Fibroblast of lung (primary cell): ENCODE results near the gene IMPACT. TPM values are rescaled to one million over a fixed set of nuclear protein-coding genes. Genes with fewer than 3 reads are reported as not detected.

Experiments used
- DNase-seq, 2 donors: peaks; one replicate each; pipeline versions ENCODE4 v3.0.0 to v3.0.0-alpha.2; 2010; ENCODE audit warnings: low read depth in 2 of 2
- H2AFZ ChIP-seq: 2 replicates; pipeline ENCODE4 v1.5.1; 2012; ENCODE audit warnings: low read length, control low read depth, inconsistent platforms
- H3K27ac ChIP-seq: 2 replicates; pipeline ENCODE4 v1.5.1; 2011; ENCODE audit warnings: low read length, control low read depth; ENCODE audit not compliant: insufficient read depth
- H3K27me3 ChIP-seq: 2 replicates; pipeline ENCODE4 v1.5.1; 2011; ENCODE audit warnings: mild to moderate bottlenecking, low read length; ENCODE audit not compliant: control insufficient read depth, insufficient read depth
- H3K36me3 ChIP-seq: 2 replicates; pipeline ENCODE4 v1.5.1; 2011; ENCODE audit warnings: low read length; ENCODE audit not compliant: control insufficient read depth, insufficient read depth
- H3K4me1 ChIP-seq: 2 replicates; pipeline ENCODE4 v1.5.1; 2011; ENCODE audit warnings: low read length; ENCODE audit not compliant: control insufficient read depth, insufficient read depth; ENCODE audit errors: extremely low read depth
- H3K4me2 ChIP-seq: 2 replicates; pipeline ENCODE4 v1.5.1; 2011; ENCODE audit warnings: low read length, control low read depth; ENCODE audit not compliant: insufficient read depth; ENCODE audit errors: extremely low read depth
- H3K4me3 ChIP-seq, 4 experiments: fragments of 200-600 bp in 1 of 4; sonication (generic) in 1 of 4; replicated peaks in 1 of 4; 2 replicates each; pipeline ENCODE4 v1.5.1; 2011 to 2016; ENCODE audit warnings: low read length in 4 of 4, low read depth in 3 of 4, mild to moderate bottlenecking in 3 of 4, control low read depth in 2 of 4, inconsistent platforms in 1 of 4, mixed read lengths in 1 of 4; ENCODE audit not compliant: insufficient read depth in 1 of 4; ENCODE audit errors: control extremely low read depth in 1 of 4
- H3K79me2 ChIP-seq: 2 replicates; pipeline ENCODE4 v1.5.1; 2012; ENCODE audit warnings: mild to moderate bottlenecking, low read length, inconsistent platforms; ENCODE audit not compliant: control insufficient read depth, insufficient read depth
- H3K9ac ChIP-seq: 2 replicates; pipeline ENCODE4 v1.5.1; 2011; ENCODE audit warnings: mild to moderate bottlenecking, low read length, control low read depth; ENCODE audit not compliant: insufficient read depth
- H3K9me3 ChIP-seq: 2 replicates; pipeline ENCODE4 v1.5.1; 2012; ENCODE audit warnings: low read depth, low read length; ENCODE audit not compliant: control insufficient read depth, insufficient read depth
- H4K20me1 ChIP-seq: 2 replicates; pipeline ENCODE4 v1.5.1; 2011; ENCODE audit warnings: low read length; ENCODE audit not compliant: control insufficient read depth, insufficient read depth; ENCODE audit errors: extremely low read depth
- EZH2 ChIP-seq: IDR thresholded peaks from 2 replicates; pipeline ENCODE4 v1.5.1; 2012; ENCODE audit warnings: low read length, control low read depth, mild to moderate bottlenecking; ENCODE audit errors: missing control alignments
- polyA plus RNA-seq, 2 donors: library from polyadenylated mRNA; depleted of rRNA in 1 of 2; stranded (reverse) in 1 of 2; unstranded in 1 of 2; fragments of >200 nt; gene quantifications; 2 replicates each; pipeline ENCODE4 v1.2.1, GENCODE V29; 2011 to 2012; ENCODE audit warnings: missing spikeins in 1 of 2
- total RNA-seq: library from RNA; depleted of rRNA; stranded (reverse); fragments of >200 nt; gene quantifications from 2 replicates; pipeline ENCODE4 v1.2.1, GENCODE V29; 2014
- TF ChIP-seq, protein P1 (sequence below), 2 donors: IDR thresholded peaks in 1 of 2; conservative IDR thresholded peaks in 1 of 2; 1 replicate in 1 of 2; 2 replicates in 1 of 2; pipeline ENCODE4 v1.5.1; 2011 to 2012; ENCODE audit warnings: low read length in 2 of 2, control low read depth in 1 of 2, inconsistent platforms in 1 of 2, low read depth in 1 of 2, mild to moderate bottlenecking in 1 of 2

IMPACT gene
- total and polyA plus RNA-seq, 2 donors (not counting 1 experiment from before 2014, with no cell fraction given) = 35.7 to 42.8 TPM

DNA sequence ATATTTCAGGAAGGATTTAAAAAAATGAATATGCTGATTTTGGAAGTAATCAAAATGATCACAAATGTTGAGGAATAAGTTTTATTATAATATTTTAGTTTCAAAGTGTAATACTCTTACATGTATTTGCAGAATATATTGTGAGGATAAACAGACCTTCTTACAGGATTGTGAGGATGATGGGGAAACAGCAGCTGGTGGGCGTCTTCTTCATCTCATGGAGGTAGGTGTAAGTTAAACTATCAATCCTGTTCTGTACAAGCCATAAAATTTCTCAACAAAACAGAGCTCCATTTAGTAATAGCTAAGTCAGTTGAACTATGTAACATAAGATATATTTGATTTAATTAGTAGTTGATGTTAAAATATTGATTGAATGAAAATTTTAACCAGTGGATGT, 21.5 kb downstream of the IMPACT start:
- Histone ChIP-seq H3K4me3 (no peak overlapping the region), H4K20me1 (no peaks in the 10 kb centered on the region), H3K27me3 (no peaks in the 10 kb centered on the region), H3K36me3 (peaks cover 3% of the 10 kb centered on the region), H3K9me3 (no peaks in the 10 kb centered on the region), H3K79me2 (no peaks in the 10 kb centered on the region), H3K4me1 (no peaks in the 10 kb centered on the region), H3K27ac (no peak overlapping the region), H2AFZ (no peak overlapping the region), H3K9ac (no peak overlapping the region), H3K4me2 (no peak overlapping the region)
- DNase-seq = no peak
- no peak for TF ChIP-seq EZH2
- TF ChIP-seq, protein P1, sequence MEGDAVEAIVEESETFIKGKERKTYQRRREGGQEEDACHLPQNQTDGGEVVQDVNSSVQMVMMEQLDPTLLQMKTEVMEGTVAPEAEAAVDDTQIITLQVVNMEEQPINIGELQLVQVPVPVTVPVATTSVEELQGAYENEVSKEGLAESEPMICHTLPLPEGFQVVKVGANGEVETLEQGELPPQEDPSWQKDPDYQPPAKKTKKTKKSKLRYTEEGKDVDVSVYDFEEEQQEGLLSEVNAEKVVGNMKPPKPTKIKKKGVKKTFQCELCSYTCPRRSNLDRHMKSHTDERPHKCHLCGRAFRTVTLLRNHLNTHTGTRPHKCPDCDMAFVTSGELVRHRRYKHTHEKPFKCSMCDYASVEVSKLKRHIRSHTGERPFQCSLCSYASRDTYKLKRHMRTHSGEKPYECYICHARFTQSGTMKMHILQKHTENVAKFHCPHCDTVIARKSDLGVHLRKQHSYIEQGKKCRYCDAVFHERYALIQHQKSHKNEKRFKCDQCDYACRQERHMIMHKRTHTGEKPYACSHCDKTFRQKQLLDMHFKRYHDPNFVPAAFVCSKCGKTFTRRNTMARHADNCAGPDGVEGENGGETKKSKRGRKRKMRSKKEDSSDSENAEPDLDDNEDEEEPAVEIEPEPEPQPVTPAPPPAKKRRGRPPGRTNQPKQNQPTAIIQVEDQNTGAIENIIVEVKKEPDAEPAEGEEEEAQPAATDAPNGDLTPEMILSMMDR (conservative IDR thresholded peaks at IDR 0.05 in 1 of 2, IDR thresholded peaks at IDR 0.05 in 1 of 2; ENCODE audit: low read depth in 1 of 2, low read length in 2 of 2) = no peak

DNA sequence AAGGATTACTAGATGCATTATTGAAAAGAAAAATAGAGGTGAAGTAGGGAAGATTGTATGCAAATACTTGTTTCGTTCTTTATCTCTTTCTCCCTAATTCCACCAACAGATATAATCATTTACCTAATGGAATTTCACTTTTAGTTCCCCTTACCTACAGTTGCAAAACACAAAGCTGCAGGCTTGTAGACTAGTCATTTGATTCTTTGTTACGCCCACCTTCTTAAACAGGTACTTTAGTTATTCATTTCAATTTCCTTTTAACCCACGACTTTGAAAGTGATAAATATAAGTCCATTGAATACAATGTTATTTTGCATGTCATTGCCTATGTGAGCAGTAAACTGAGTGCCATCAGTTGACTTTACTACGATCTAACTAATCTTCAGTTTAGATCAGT, 30.1 kb downstream of the IMPACT start:
- Histone ChIP-seq H3K9ac (no peak overlapping the region), H3K4me2 (no peak overlapping the region), H2AFZ (no peak overlapping the region), H3K4me1 (no peaks in the 10 kb centered on the region), H3K27ac (no peak overlapping the region), H3K4me3 (no peak overlapping the region), H3K9me3 (no peaks in the 10 kb centered on the region), H3K36me3 (no peaks in the 10 kb centered on the region), H3K79me2 (no peaks in the 10 kb centered on the region), H4K20me1 (no peaks in the 10 kb centered on the region), H3K27me3 (no peaks in the 10 kb centered on the region)
- no peak for DNase-seq
- no peak for TF ChIP-seq EZH2
- TF ChIP-seq, protein P1 (conservative IDR thresholded peaks at IDR 0.05 in 1 of 2, IDR thresholded peaks at IDR 0.05 in 1 of 2; ENCODE audit: low read depth in 1 of 2, low read length in 2 of 2) = no peak

DNA sequence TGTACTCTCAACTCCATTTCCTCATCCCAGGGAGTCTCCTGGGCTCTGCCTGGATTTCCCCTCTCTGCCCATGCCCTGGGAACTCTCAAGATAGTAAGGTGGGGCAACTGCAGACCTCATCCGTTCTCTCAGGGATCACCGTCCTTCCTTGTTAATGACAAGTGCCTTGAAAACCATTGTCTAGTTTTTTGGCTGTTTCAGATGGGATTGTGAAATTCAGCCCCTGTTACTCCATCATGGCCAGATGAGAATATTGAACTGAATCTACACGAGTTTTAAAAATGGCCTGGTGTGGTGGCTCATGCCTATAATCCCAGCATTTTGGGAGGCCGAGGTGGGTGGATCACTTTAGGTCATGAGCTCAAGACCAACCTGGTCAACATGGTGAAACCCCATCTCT, 33.3 kb downstream of the IMPACT start:
- Histone ChIP-seq H3K9ac (no peak overlapping the region), H2AFZ (no peak overlapping the region), H3K27me3 (no peaks in the 10 kb centered on the region), H4K20me1 (no peaks in the 10 kb centered on the region), H3K27ac (no peak overlapping the region), H3K4me2 (no peak overlapping the region), H3K79me2 (no peaks in the 10 kb centered on the region), H3K9me3 (no peaks in the 10 kb centered on the region), H3K36me3 (no peaks in the 10 kb centered on the region), H3K4me1 (no peaks in the 10 kb centered on the region), H3K4me3 (no peak overlapping the region)
- no peak for DNase-seq
- TF ChIP-seq EZH2 = no peak
- TF ChIP-seq, protein P1 (conservative IDR thresholded peaks at IDR 0.05 in 1 of 2, IDR thresholded peaks at IDR 0.05 in 1 of 2; ENCODE audit: low read depth in 1 of 2, low read length in 2 of 2) = no peak
